Breast epithelium (tissue), 4 donors: ENCODE data around the gene RORB. TPM values are rescaled to one million over a fixed set of nuclear protein-coding genes. Genes with fewer than 3 reads are reported as not detected.

ENCODE experiments used
- DNase-seq, 2 donors: peaks; one replicate each; pipeline ENCODE4 v3.0.0-alpha.2; 2019; ENCODE audit warnings: low spot score in 2 of 2
- H3K27ac ChIP-seq, 2 donors: fragments of 200-600 bp; sonication (generic) in 1 of 2; one replicate each; pipeline ENCODE4 v1.5.1; 2016 to 2019; ENCODE audit warnings: mild to moderate bottlenecking in 1 of 2
- H3K27me3 ChIP-seq, 2 donors: fragments of 200-600 bp; sonication (generic) in 1 of 2; one replicate each; pipeline versions ENCODE4 v1.5.1 to v1.6.0; 2017 to 2019; ENCODE audit warnings: control low read depth in 1 of 2, mild to moderate bottlenecking in 1 of 2
- H3K36me3 ChIP-seq: fragments of 200-600 bp; one replicate; pipeline ENCODE4 v1.5.1; 2019
- H3K4me1 ChIP-seq, 2 donors: fragments of 200-600 bp; sonication (generic); one replicate each; pipeline ENCODE4 v1.5.1; 2016 to 2019; ENCODE audit warnings: control low read depth in 1 of 2
- H3K4me3 ChIP-seq, 3 donors: fragments of 200-600 bp; sonication (generic); 1 replicate in 2 of 3; 2 replicates in 1 of 3; pipeline ENCODE4 v1.5.1; 2016 to 2019; ENCODE audit warnings: mild to moderate bottlenecking in 3 of 3, moderate library complexity in 2 of 3
- H3K9me3 ChIP-seq, 2 donors: fragments of 200-600 bp; sonication (generic) in 1 of 2; one replicate each; pipeline ENCODE4 v1.5.1; 2016 to 2019; ENCODE audit warnings: control low read depth in 1 of 2
- POLR2A ChIP-seq: fragments of 450-650 bp; IDR thresholded peaks from one replicate; pipeline ENCODE4 v1.6.1; 2016; ENCODE audit warnings: antibody characterized with exemption, mild to moderate bottlenecking, moderate library complexity
- POLR2AphosphoS5 ChIP-seq, 3 donors: sonication (generic); formaldehyde crosslinking; IDR thresholded peaks; one replicate each; pipeline ENCODE4 v1.6.1; 2017; ENCODE audit warnings: antibody characterized with exemption in 3 of 3
- intact Hi-C: fragments of 100-400 bp; cut with DNase I; formaldehyde crosslinking; loops from one replicate; pipeline ENCODE4 v1.15.1; 2023; ENCODE audit warnings: low total_unique reads
- total RNA-seq, 3 donors: library from RNA; depleted of rRNA; stranded (reverse); fragments of >200 nt; gene quantifications; one replicate each; pipeline ENCODE4 v1.1.0, GENCODE V29; 2016
- TF ChIP-seq, protein P1 (sequence below), 3 donors: fragments of 450-650 bp; IDR thresholded peaks; one replicate each; pipeline ENCODE4 v1.5.1; 2016 to 2017; ENCODE audit warnings: antibody characterized with exemption in 3 of 3, mild to moderate bottlenecking in 3 of 3, moderate library complexity in 3 of 3

The RORB gene
- total RNA-seq, 3 donors from 2014 or later: 0.33 to 3.7 (median 1.0) TPM

DNA sequence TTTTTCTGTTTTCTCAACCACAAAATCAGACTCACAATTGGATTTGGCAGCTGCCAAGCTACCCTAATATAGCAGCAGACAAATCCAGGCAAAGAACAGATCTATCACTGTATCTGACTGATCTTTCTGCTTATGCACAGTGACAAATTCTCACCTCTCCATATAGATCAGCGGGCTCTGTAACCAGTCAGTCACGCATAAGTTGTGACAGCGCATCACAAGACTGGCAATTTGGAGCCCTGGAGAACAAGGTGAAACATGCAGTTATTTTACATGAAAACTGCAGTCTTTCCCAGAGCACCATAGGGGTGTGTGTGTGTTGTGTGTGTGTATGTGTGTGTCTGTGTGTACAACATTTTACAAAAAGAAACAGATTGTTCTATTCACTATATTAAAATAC, 37.7 kb downstream of the RORB start:
- Histone ChIP-seq H3K9me3 (no peaks in the 10 kb centered on the region), H3K27me3 (peaks cover 0 to 6% of the 10 kb centered on the region in 2 donors), H3K4me3 (no peak overlapping the region), H3K36me3 (no peaks in the 10 kb centered on the region), H3K27ac (no peak overlapping the region), H3K4me1 (no peaks in the 10 kb centered on the region)
- TF ChIP-seq POLR2A (no peak), POLR2AphosphoS5 (IDR thresholded peaks at IDR 0.05) (no peak)
- TF ChIP-seq, protein P1, sequence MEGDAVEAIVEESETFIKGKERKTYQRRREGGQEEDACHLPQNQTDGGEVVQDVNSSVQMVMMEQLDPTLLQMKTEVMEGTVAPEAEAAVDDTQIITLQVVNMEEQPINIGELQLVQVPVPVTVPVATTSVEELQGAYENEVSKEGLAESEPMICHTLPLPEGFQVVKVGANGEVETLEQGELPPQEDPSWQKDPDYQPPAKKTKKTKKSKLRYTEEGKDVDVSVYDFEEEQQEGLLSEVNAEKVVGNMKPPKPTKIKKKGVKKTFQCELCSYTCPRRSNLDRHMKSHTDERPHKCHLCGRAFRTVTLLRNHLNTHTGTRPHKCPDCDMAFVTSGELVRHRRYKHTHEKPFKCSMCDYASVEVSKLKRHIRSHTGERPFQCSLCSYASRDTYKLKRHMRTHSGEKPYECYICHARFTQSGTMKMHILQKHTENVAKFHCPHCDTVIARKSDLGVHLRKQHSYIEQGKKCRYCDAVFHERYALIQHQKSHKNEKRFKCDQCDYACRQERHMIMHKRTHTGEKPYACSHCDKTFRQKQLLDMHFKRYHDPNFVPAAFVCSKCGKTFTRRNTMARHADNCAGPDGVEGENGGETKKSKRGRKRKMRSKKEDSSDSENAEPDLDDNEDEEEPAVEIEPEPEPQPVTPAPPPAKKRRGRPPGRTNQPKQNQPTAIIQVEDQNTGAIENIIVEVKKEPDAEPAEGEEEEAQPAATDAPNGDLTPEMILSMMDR (IDR thresholded peaks at IDR 0.05): no peak
- no peak for DNase-seq
- intact Hi-C loops: no loop called here

DNA sequence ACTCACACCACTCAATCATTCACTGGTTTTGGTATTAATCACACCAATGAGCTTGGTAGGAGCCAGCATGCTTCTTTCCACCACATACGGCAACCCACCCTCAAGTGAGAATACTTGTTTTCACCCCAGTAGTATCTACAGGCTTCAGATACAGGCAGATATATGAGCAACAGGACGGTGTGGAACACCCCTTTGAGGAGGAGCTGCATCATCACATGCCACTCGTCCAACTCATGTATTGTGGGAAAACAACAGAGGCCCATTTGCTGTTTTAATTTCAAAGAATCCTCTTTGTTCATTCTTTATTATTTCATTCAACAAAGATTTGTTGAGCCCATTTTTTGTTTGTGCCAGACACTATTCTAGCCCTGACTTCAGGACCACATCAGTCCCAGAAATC, 46.0 kb downstream of the RORB start:
- no peak for TF ChIP-seq POLR2A
- TF ChIP-seq POLR2AphosphoS5 (IDR thresholded peaks at IDR 0.05): no peak
- TF ChIP-seq, protein P1 (IDR thresholded peaks at IDR 0.05): no peak
- H3K4me1 ChIP-seq: no peaks in the 10 kb centered on the region
- intact Hi-C loops: no loop called here
- H3K27ac ChIP-seq: no peak overlapping the region
- H3K4me3 ChIP-seq: no peak overlapping the region
- DNase-seq: no peak
- H3K27me3 ChIP-seq: no peaks in the 10 kb centered on the region
- H3K9me3 ChIP-seq: no peaks in the 10 kb centered on the region
- no peaks in the 10 kb centered on the region for H3K36me3 ChIP-seq

DNA sequence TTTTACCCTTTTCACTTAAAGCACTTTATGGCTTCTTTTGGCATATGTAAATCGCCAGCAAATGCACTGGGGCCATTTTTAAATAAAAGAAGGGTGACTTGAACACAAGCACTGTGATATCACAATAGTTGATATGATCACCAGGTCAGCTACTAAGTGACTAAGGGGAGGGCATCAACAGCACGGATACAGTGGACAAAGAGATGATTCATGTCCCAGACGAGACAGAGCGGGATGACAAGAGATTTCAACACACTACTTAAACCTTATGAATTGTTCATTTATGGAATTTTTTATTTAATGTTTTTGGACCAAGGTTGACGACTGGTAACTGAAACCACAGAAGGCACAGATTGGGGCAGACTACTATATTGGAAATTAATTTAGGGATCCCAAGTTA, 54.1 kb downstream of the RORB start:
- no peak for DNase-seq
- TF ChIP-seq POLR2AphosphoS5 (IDR thresholded peaks at IDR 0.05): no peak
- no peak for TF ChIP-seq POLR2A
- TF ChIP-seq, protein P1 (IDR thresholded peaks at IDR 0.05): no peak
- intact Hi-C loops: no loop called here
- no peaks in the 10 kb centered on the region for H3K9me3 ChIP-seq
- no peaks in the 10 kb centered on the region for H3K36me3 ChIP-seq
- H3K27ac ChIP-seq: no peak overlapping the region
- H3K4me3 ChIP-seq: no peak overlapping the region
- no peaks in the 10 kb centered on the region for H3K4me1 ChIP-seq
- H3K27me3 ChIP-seq: no peaks in the 10 kb centered on the region

DNA sequence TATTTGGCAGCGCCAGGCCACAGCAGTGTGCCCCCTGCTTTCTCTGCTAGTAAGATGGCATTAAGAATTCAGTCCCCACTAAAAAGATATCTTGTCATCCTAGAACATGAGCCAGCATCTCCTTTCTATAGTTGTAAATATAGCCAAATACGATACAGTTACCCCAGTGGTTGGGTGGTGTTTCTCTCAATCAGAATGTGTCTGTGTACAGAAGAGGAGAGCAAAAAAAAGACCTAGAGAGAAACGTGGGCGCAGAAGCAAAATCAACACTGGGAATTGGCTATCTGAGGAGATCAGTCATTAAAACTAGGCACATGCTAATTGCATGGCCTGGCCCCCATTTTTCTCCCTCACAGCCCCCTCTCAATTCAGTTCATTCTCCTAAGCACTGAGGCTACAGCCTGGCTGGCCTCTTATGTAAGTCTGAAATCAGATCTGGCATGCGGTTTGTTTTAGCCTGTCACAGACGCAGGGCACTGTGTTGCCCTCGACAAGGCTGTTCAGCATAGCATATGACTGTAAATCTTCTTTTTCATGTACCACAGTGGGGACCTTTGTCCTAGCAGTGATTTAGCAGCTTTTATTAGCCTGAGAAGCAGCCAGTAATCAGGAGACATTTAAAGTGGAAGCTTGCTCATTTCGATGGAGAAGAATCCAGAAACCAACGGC, 57.8 kb downstream of the RORB start:
- Histone ChIP-seq H3K36me3 (no peaks in the 10 kb centered on the region), H3K27me3 (no peaks in the 10 kb centered on the region), H3K4me1 (no peaks in the 10 kb centered on the region), H3K27ac (no peak overlapping the region), H3K9me3 (no peaks in the 10 kb centered on the region), H3K4me3 (no peak overlapping the region)
- DNase-seq: no peak
- TF ChIP-seq, protein P1 (IDR thresholded peaks at IDR 0.05): no peak
- TF ChIP-seq POLR2AphosphoS5 (IDR thresholded peaks at IDR 0.05): no peak
- no peak for TF ChIP-seq POLR2A
- intact Hi-C loops: no loop called here

DNA sequence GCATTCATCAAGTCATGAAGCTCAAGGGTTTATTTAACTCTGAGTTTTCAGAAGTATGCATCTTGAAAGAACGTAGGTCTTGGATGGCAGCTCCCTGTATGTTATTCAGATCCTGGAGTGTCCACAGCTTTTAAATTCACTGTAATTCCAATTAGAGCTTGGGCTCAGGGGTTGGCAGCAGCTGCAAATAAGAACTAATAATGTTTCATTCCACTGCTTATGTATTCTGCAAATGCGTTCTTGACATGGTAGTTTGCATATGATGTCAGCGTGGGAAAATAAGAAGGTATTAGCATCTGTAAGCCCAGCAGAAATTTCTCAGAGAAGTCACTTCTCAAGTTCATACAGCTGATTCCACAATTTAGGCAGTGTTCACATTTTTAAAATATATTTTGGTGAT, 58.4 kb downstream of the RORB start:
- no peak for DNase-seq
- Histone ChIP-seq H3K27me3 (no peaks in the 10 kb centered on the region), H3K4me3 (no peak overlapping the region), H3K9me3 (no peaks in the 10 kb centered on the region), H3K36me3 (no peaks in the 10 kb centered on the region), H3K4me1 (no peaks in the 10 kb centered on the region), H3K27ac (no peak overlapping the region)
- intact Hi-C loops: no loop called here
- TF ChIP-seq, protein P1 (IDR thresholded peaks at IDR 0.05): no peak
- TF ChIP-seq POLR2A (no peak), POLR2AphosphoS5 (IDR thresholded peaks at IDR 0.05) (no peak)
